Kidney (tissue), 14 donors: ENCODE results near the gene ZNHIT6. TPM values are rescaled to one million over a fixed set of nuclear protein-coding genes. Genes with fewer than 3 reads are reported as not detected.

ENCODE experiments used
- DNase-seq, 5 donors: peaks; one replicate each; pipeline ENCODE4 v3.0.0-alpha.2; 2013 to 2020
- FAIRE-seq: peaks from 2 replicates; lab custom pipeline; 2012; peaks lifted over from hg19 to GRCh38; lab: Jason Lieb, UNC
- H3K27ac ChIP-seq, 2 donors: one replicate each; pipeline ENCODE4 v1.7.0; 2013; ENCODE audit warnings: low read depth in 2 of 2, low read length in 2 of 2, inconsistent platforms in 1 of 2
- H3K27me3 ChIP-seq: one replicate; pipeline ENCODE4 v1.7.1; 2013; ENCODE audit warnings: low read length, inconsistent platforms; ENCODE audit not compliant: control insufficient read depth, insufficient read depth
- H3K36me3 ChIP-seq, 3 donors: one replicate each; pipeline versions ENCODE4 v1.7.0 to v1.7.1; 2013; ENCODE audit warnings: low read length in 3 of 3, control low read depth in 1 of 3, inconsistent platforms in 1 of 3; ENCODE audit not compliant: insufficient read depth in 3 of 3, control insufficient read depth in 2 of 3
- H3K4me1 ChIP-seq, 3 donors: one replicate each; pipeline versions ENCODE4 v1.7.0 to v1.7.1; 2013; ENCODE audit warnings: low read length in 3 of 3, inconsistent platforms in 1 of 3, low read depth in 1 of 3; ENCODE audit not compliant: control insufficient read depth in 2 of 3, insufficient read depth in 2 of 3
- H3K4me3 ChIP-seq, 3 donors: one replicate each; pipeline versions ENCODE4 v1.7.0 to v1.8.1; 2013; ENCODE audit warnings: low read length in 3 of 3, control low read depth in 1 of 3, inconsistent platforms in 1 of 3
- H3K9ac ChIP-seq, 3 donors: one replicate each; pipeline versions ENCODE4 v1.7.0 to v1.7.1; 2013; ENCODE audit warnings: low read length in 3 of 3, control low read depth in 1 of 3, inconsistent platforms in 1 of 3
- H3K9me3 ChIP-seq, 3 donors: one replicate each; pipeline versions ENCODE4 v1.7.0 to v1.7.1; 2013; ENCODE audit warnings: low read length in 3 of 3, control low read depth in 1 of 3, inconsistent platforms in 1 of 3; ENCODE audit not compliant: control insufficient read depth in 2 of 3, insufficient read depth in 1 of 3
- intact Hi-C: fragments of 100-400 bp; cut with DNase I; formaldehyde crosslinking; loops from one replicate; pipeline ENCODE4 v1.11.1; 2022
- polyA plus RNA-seq: library from polyadenylated mRNA; stranded (reverse); fragments of 350-450 nt; fragmentation: Illumina TruSeq; extraction: RNeasy Lipid Tissue Mini Kit (QIAGEN cat#74804); gene quantifications from one replicate; pipeline ENCODE4 v1.2.3, GENCODE V29; 2014; ENCODE audit warnings: low read depth, low replicate concordance; ENCODE audit not compliant: insufficient read depth
- total RNA-seq: library from RNA; stranded (reverse); fragmentation: NEBNext Ultra II Directional; extraction: Animal tissue kit (Norgen Biotek cat#: 25700); gene quantifications from one replicate; pipeline ENCODE4 v1.2.1, GENCODE V29; 2021
- TF ChIP-seq, protein P1 (sequence below): IDR thresholded peaks from 3 replicates; pipeline ENCODE4 v1.5.1; 2012; ENCODE audit warnings: mild to moderate bottlenecking, moderate library complexity, borderline replicate concordance; ENCODE audit not compliant: insufficient read depth; ENCODE audit errors: extremely low read depth
- donor health status: control.
- donor health status: control.
- donor health status: control.
- donor health status: control.
- donor health status: control.
- donor health status: DM: yes; HTN: yes; CAD: no.
- donor health status: Normal renal cell carcinoma (clear cell type).

Gene ZNHIT6
- total and polyA plus RNA-seq, 2 donors from 2014 or later, result 5.8 to 17.5 TPM

DNA sequence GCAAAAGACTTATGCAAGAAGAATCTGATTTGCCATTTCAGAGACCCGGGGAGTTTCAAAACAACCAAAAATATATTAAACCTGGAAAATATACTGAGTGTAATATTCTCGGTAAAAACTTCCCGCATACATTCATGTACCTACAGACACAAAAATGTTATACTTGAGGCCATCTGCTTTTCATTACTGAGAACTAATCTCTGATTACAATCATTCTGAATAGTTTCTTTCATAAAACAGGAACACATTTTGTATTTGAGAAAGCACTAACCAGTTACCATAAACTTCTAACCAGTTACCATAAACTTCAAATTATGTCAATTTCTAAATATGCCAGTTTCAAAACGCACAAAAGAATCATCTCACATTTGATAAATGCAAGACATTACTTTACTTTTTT lies 7.8 kb downstream of the ZNHIT6 start:
- TF ChIP-seq, protein P1, sequence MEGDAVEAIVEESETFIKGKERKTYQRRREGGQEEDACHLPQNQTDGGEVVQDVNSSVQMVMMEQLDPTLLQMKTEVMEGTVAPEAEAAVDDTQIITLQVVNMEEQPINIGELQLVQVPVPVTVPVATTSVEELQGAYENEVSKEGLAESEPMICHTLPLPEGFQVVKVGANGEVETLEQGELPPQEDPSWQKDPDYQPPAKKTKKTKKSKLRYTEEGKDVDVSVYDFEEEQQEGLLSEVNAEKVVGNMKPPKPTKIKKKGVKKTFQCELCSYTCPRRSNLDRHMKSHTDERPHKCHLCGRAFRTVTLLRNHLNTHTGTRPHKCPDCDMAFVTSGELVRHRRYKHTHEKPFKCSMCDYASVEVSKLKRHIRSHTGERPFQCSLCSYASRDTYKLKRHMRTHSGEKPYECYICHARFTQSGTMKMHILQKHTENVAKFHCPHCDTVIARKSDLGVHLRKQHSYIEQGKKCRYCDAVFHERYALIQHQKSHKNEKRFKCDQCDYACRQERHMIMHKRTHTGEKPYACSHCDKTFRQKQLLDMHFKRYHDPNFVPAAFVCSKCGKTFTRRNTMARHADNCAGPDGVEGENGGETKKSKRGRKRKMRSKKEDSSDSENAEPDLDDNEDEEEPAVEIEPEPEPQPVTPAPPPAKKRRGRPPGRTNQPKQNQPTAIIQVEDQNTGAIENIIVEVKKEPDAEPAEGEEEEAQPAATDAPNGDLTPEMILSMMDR, result no peak
- intact Hi-C loops, result no loop called here
- Histone ChIP-seq H3K4me3 (no peak overlapping the region), H3K27me3 (no peaks in the 10 kb centered on the region), H3K4me1 (no peaks in the 10 kb centered on the region), H3K27ac (no peak overlapping the region), H3K9ac (no peak overlapping the region), H3K9me3 (no peaks in the 10 kb centered on the region), H3K36me3 (peaks cover 0 to 7% (median 0%) of the 10 kb centered on the region in 3 donors)
- FAIRE-seq (no peak), DNase-seq (no peak)

DNA sequence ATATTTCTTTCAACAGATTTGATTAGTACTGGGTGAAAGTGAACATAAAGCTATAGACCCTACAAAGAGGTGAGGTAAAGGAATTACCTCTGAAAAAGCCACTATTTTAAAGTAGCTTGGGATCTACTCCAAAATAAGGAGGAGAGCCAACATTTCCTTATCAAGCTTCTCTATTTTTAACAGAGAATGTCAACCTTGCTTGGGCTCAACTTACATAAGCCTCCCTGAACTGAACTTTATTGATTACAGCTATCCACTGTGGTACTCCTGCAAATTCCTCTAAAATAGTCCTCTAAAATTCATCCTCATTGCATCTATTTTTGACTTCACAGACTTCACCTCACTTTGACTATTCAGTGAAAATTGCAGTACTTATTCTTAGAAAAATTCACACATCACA lies 10.3 kb downstream of the ZNHIT6 start:
- no peak overlapping the region for H3K4me3 ChIP-seq
- H3K27ac ChIP-seq, result no peak overlapping the region
- no peaks in the 10 kb centered on the region for H3K9me3 ChIP-seq
- FAIRE-seq (no peak), DNase-seq (no peak)
- H3K9ac ChIP-seq, result no peak overlapping the region
- TF ChIP-seq, protein P1, result no peak
- no peaks in the 10 kb centered on the region for H3K4me1 ChIP-seq
- intact Hi-C loops, result no loop called here
- peaks cover 0 to 5% (median 0%) of the 10 kb centered on the region in 3 donors for H3K36me3 ChIP-seq
- no peaks in the 10 kb centered on the region for H3K27me3 ChIP-seq

GRCh38 chr1:85692730-85693314 lies 15.4 kb downstream of the ZNHIT6 start:
- FAIRE-seq (peak; percentile 57), DNase-seq (peak in 2 of 5 donors; percentile 26 to 70)
- Histone ChIP-seq H3K27me3 (no peaks in the 10 kb centered on the region), H3K27ac (no peak overlapping the region), H3K9ac (no peak overlapping the region), H3K4me3 (no peak overlapping the region), H3K4me1 (no peaks in the 10 kb centered on the region), H3K36me3 (peaks cover 0 to 3% (median 0%) of the 10 kb centered on the region in 3 donors), H3K9me3 (no peaks in the 10 kb centered on the region)
- TF ChIP-seq, protein P1, result peak; percentile 42
- intact Hi-C loops, result loop anchor here (5.0 kb wide), 1 partner anchor 391 kb away; no protein-coding TSS in a partner anchor
